Neuronal stem cell (in vitro differentiated cells): ENCODE measurements around the gene SLIT3.
A peak's percentile ranks its signal among the peaks of the same experiment; 100 is the strongest.

ENCODE experiments used
- DNase-seq: peaks from one replicate; pipeline ENCODE4 v3.0.0-alpha.2; 2013; ENCODE audit warnings: low spot score
- H2AFZ ChIP-seq: one replicate; pipeline ENCODE4 v1.6.1; 2013; ENCODE audit warnings: mild to moderate bottlenecking, low read length, inconsistent platforms
- H2AK5ac ChIP-seq: 2 replicates; pipeline ENCODE4 v1.6.1; 2013; ENCODE audit warnings: low read depth, mild to moderate bottlenecking, inconsistent platforms, low read length, moderate library complexity, mixed read lengths
- H2BK120ac ChIP-seq: 2 replicates; pipeline ENCODE4 v1.6.1; 2013; ENCODE audit warnings: low read depth, mild to moderate bottlenecking, inconsistent platforms, low read length, moderate library complexity, mixed read lengths
- H2BK12ac ChIP-seq: one replicate; pipeline ENCODE4 v1.6.1; 2013; ENCODE audit warnings: low read length, inconsistent platforms
- H2BK15ac ChIP-seq: 2 replicates; pipeline ENCODE4 v1.6.1; 2013; ENCODE audit warnings: mild to moderate bottlenecking, low read length, inconsistent platforms, mixed read lengths
- H2BK5ac ChIP-seq: one replicate; pipeline ENCODE4 v1.6.1; 2013; ENCODE audit warnings: inconsistent platforms, mild to moderate bottlenecking, low read length, moderate library complexity
- H3K14ac ChIP-seq: one replicate; pipeline ENCODE4 v1.6.1; 2013; ENCODE audit warnings: low read length, inconsistent platforms
- H3K18ac ChIP-seq: 2 replicates; pipeline ENCODE4 v1.6.1; 2013; ENCODE audit warnings: low read length, inconsistent platforms
- H3K23ac ChIP-seq: 2 replicates; pipeline ENCODE4 v1.6.1; 2013; ENCODE audit warnings: low read depth, mild to moderate bottlenecking, mixed read lengths, low read length, inconsistent platforms; ENCODE audit not compliant: poor library complexity
- H3K27ac ChIP-seq: replicated peaks from 3 replicates; pipeline ENCODE4 v1.5.1; 2013; ENCODE audit warnings: low read length, inconsistent platforms
- H3K27me3 ChIP-seq, 3 experiments: 2 replicates each; pipeline ENCODE4 v1.6.1; 2013; ENCODE audit warnings: low read length in 3 of 3, mild to moderate bottlenecking in 2 of 3, inconsistent platforms in 1 of 3, low read depth in 1 of 3, mixed read lengths in 1 of 3, moderate library complexity in 1 of 3; ENCODE audit not compliant: control insufficient read depth in 3 of 3, insufficient read depth in 3 of 3
- H3K36me3 ChIP-seq, 2 donors: replicated peaks in 1 of 2; 2 replicates each; pipeline ENCODE4 v1.6.1; 2013; ENCODE audit warnings: low read length in 2 of 2; ENCODE audit not compliant: control insufficient read depth in 2 of 2, insufficient read depth in 2 of 2
- H3K4ac ChIP-seq: 2 replicates; pipeline ENCODE4 v1.6.1; 2013; ENCODE audit warnings: inconsistent platforms, mild to moderate bottlenecking, low read length, moderate library complexity
- H3K4me1 ChIP-seq, 2 donors: 1 replicate in 1 of 2; 2 replicates in 1 of 2; pipeline ENCODE4 v1.6.1; 2013; ENCODE audit warnings: low read length in 2 of 2, low read depth in 1 of 2; ENCODE audit not compliant: control insufficient read depth in 2 of 2, insufficient read depth in 1 of 2
- H3K4me2 ChIP-seq: one replicate; pipeline ENCODE4 v1.6.1; 2013; ENCODE audit warnings: mild to moderate bottlenecking, low read length, inconsistent platforms; ENCODE audit not compliant: insufficient read depth, poor library complexity, severe bottlenecking
- H3K4me3 ChIP-seq, 2 donors: 2 replicates each; pipeline ENCODE4 v1.5.1; 2013; ENCODE audit warnings: low read length in 2 of 2, mild to moderate bottlenecking in 2 of 2, inconsistent platforms in 1 of 2, moderate library complexity in 1 of 2
- H3K79me1 ChIP-seq: one replicate; pipeline ENCODE4 v1.6.1; 2013; ENCODE audit warnings: low read depth, mild to moderate bottlenecking, inconsistent platforms, low read length, moderate library complexity
- H3K9ac ChIP-seq: one replicate; pipeline ENCODE4 v1.6.1; 2013; ENCODE audit warnings: mild to moderate bottlenecking, low read depth, low read length, inconsistent platforms; ENCODE audit not compliant: poor library complexity
- H3K9me3 ChIP-seq, 2 donors: replicated peaks in 1 of 2; 2 replicates each; pipeline versions ENCODE3 to v1.6.1; 2013; ENCODE audit warnings: low read length in 2 of 2, mild to moderate bottlenecking in 2 of 2, inconsistent platforms in 1 of 2, low read depth in 1 of 2, mixed read lengths in 1 of 2, moderate library complexity in 1 of 2; ENCODE audit not compliant: control insufficient read depth in 2 of 2, insufficient read depth in 1 of 2
- H4K8ac ChIP-seq: one replicate; pipeline ENCODE4 v1.6.1; 2013; ENCODE audit warnings: low read depth, mild to moderate bottlenecking, inconsistent platforms, low read length, moderate library complexity
- H4K91ac ChIP-seq: one replicate; pipeline ENCODE4 v1.6.1; 2013; ENCODE audit warnings: low read length, low read depth, mild to moderate bottlenecking, inconsistent platforms; ENCODE audit not compliant: poor library complexity
- WGBS, 2 donors: extraction: QIAGEN DNeasy Blood & Tissue Kit; methylation state at CpG; one replicate each; pipeline ENCODE4 v1.1.7; 2013; ENCODE audit warnings: missing lambda C conversion rate in 2 of 2, mixed read lengths in 1 of 2; ENCODE audit not compliant: insufficient read length in 2 of 2, insufficient replicate concordance in 1 of 2; ENCODE audit errors: extremely low coverage in 2 of 2; 5-methylcytosine and 5-hydroxymethylcytosine counted together

SLIT3 gene

GRCh38 chr5:168819004-168819621 is 481.8 kb downstream of the SLIT3 start:
- no peak overlapping the region for H3K4me2 ChIP-seq
- peak overlapping the region; percentile 60 for H2AFZ ChIP-seq
- no peak overlapping the region for H3K18ac ChIP-seq
- no peak overlapping the region for H2BK120ac ChIP-seq
- peak overlapping the region; percentile 14 for H3K27ac ChIP-seq
- H3K79me1 ChIP-seq: no peaks in the 10 kb centered on the region
- H2AK5ac ChIP-seq: no peak overlapping the region
- H3K14ac ChIP-seq: no peak overlapping the region
- H3K9me3 ChIP-seq: no peaks in the 10 kb centered on the region
- H3K4me1 ChIP-seq: peaks cover 16 to 20% of the 10 kb centered on the region in 2 donors
- H4K91ac ChIP-seq: no peak overlapping the region
- no peak overlapping the region for H3K23ac ChIP-seq
- no peak overlapping the region for H3K9ac ChIP-seq
- peak; percentile 47 for DNase-seq
- H3K36me3 ChIP-seq: no peaks in the 10 kb centered on the region
- no peak overlapping the region for H3K4ac ChIP-seq
- H3K4me3 ChIP-seq: no peak overlapping the region
- no CpG with 5 or more reads among the region's 16 CpGs for WGBS, 2 donors
- no peak overlapping the region for H4K8ac ChIP-seq
- no peak overlapping the region for H2BK15ac ChIP-seq
- H2BK5ac ChIP-seq: no peak overlapping the region
- H3K27me3 ChIP-seq: no peaks in the 10 kb centered on the region
- no peak overlapping the region for H2BK12ac ChIP-seq

DNA sequence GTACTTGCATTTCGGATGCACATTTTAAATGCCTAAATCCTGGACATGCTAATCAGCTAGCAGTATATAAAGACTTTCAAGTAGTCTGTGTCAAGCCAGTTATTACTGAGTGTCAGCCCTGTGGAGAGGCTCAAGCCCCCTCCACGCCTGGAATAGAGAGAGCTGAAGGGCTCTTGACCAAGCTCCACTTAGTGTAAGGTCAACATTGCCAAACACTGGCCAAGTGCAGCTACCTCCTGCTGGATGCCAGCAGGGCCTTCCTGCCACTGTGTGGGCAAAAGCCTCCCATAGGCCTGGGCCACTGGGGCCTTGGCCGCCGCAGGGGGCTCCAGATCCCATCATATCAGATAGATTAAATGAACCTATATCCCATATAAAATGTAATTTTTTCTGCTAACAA is 482.4 kb downstream of the SLIT3 start:
- DNase-seq: no peak
- Histone ChIP-seq H3K9ac (no peak overlapping the region), H3K27me3 (no peaks in the 10 kb centered on the region), H3K4me3 (no peak overlapping the region), H3K9me3 (no peaks in the 10 kb centered on the region), H4K8ac (no peak overlapping the region), H3K79me1 (no peaks in the 10 kb centered on the region), H3K4me2 (no peak overlapping the region), H3K18ac (no peak overlapping the region), H3K4me1 (peaks cover 16 to 20% of the 10 kb centered on the region in 2 donors), H4K91ac (no peak overlapping the region), H3K4ac (no peak overlapping the region), H3K23ac (no peak overlapping the region), H2BK120ac (no peak overlapping the region), H3K27ac (no peak overlapping the region), H2AK5ac (no peak overlapping the region), H3K36me3 (no peaks in the 10 kb centered on the region), H2BK5ac (no peak overlapping the region), H2AFZ (no peak overlapping the region), H2BK15ac (no peak overlapping the region), H2BK12ac (no peak overlapping the region), H3K14ac (no peak overlapping the region)
- no CpG with 5 or more reads among the region's 4 CpGs for WGBS, 2 donors

DNA sequence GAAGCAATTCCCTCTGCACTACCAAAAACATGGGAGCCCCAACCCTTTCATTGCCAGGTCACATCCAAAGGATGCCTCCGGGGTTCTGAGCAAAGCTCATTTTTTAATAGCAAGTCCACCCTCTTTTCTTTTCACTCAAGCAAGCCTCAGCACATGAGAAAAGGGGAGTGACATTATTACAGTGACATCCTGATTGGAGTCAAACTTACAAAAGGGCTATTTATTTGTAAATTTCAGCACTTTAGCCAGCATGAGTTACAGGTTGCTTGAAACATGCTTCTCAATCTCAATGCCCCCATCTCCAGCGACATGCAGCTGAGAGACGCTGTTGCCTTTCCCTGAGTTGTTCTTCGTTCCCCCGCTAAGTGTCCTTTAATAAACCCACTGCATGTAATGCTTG is 483.3 kb downstream of the SLIT3 start:
- H3K9ac ChIP-seq: no peak overlapping the region
- no peak overlapping the region for H3K4ac ChIP-seq
- H2BK120ac ChIP-seq: no peak overlapping the region
- no peak overlapping the region for H3K4me3 ChIP-seq
- H3K27ac ChIP-seq: no peak overlapping the region
- no peaks in the 10 kb centered on the region for H3K9me3 ChIP-seq
- no peak overlapping the region for H2AK5ac ChIP-seq
- no peak overlapping the region for H2BK15ac ChIP-seq
- H3K4me1 ChIP-seq: peaks cover 16 to 20% of the 10 kb centered on the region in 2 donors
- H3K36me3 ChIP-seq: no peaks in the 10 kb centered on the region
- no peaks in the 10 kb centered on the region for H3K27me3 ChIP-seq
- no peak overlapping the region for H4K91ac ChIP-seq
- no peak for DNase-seq
- no peak overlapping the region for H4K8ac ChIP-seq
- H2BK5ac ChIP-seq: no peak overlapping the region
- no peak overlapping the region for H3K4me2 ChIP-seq
- no peak overlapping the region for H2AFZ ChIP-seq
- H2BK12ac ChIP-seq: no peak overlapping the region
- no CpG with 5 or more reads among the region's 5 CpGs for whole genome bisulfite sequencing, 2 donors
- no peak overlapping the region for H3K23ac ChIP-seq
- H3K14ac ChIP-seq: no peak overlapping the region
- no peaks in the 10 kb centered on the region for H3K79me1 ChIP-seq
- H3K18ac ChIP-seq: no peak overlapping the region

GRCh38 chr5:168816661-168817060 is 484.3 kb downstream of the SLIT3 start:
- Histone ChIP-seq H3K23ac (no peak overlapping the region), H2BK120ac (no peak overlapping the region), H3K9ac (no peak overlapping the region), H3K79me1 (no peaks in the 10 kb centered on the region), H3K4ac (no peak overlapping the region), H3K4me2 (no peak overlapping the region), H2BK5ac (no peak overlapping the region), H4K91ac (no peak overlapping the region), H3K27ac (no peak overlapping the region), H2BK12ac (no peak overlapping the region), H4K8ac (no peak overlapping the region), H2AK5ac (no peak overlapping the region), H3K4me1 (peaks cover 16 to 20% of the 10 kb centered on the region in 2 donors), H3K9me3 (no peaks in the 10 kb centered on the region), H2BK15ac (no peak overlapping the region), H3K27me3 (no peaks in the 10 kb centered on the region), H3K4me3 (no peak overlapping the region), H3K18ac (no peak overlapping the region), H3K14ac (no peak overlapping the region), H3K36me3 (no peaks in the 10 kb centered on the region), H2AFZ (no peak overlapping the region)
- no CpG with 5 or more reads among the region's 4 CpGs for WGBS, 2 donors
- DNase-seq: no peak
